OCI-LY7 (cell line): ENCODE data around the gene DNAH17. TPM values are rescaled to one million over a fixed set of nuclear protein-coding genes. Genes with fewer than 3 reads are reported as not detected.

ENCODE experiments used
- BruUV-seq: library from RNA; stranded (reverse); fragments of 400-500 nt; replicated peaks from 2 replicates; lab custom pipeline; 2021; lab: Mats Ljungman, UMichigan
- CTCF ChIA-PET: fragments of 300-600 bp; sonication (Branson Sonifier 250); formaldehyde crosslinking; loops from one replicate; lab custom pipeline; 2022; ENCODE audit warnings: antibody characterized with exemption; ENCODE audit not compliant: unreplicated experiment; lab: Charles Lee
- POLR2A ChIA-PET: fragments of 300-600 bp; sonication (Branson Sonifier 250); formaldehyde crosslinking; loops from one replicate; lab custom pipeline; 2022; ENCODE audit warnings: antibody characterized with exemption; lab: Charles Lee
- DNase-seq: peaks from one replicate; pipeline ENCODE4 v3.0.0-alpha.2; 2015; ENCODE audit warnings: low spot score
- H2AFZ ChIP-seq: fragments of 200-600 bp; sonication (generic), shearing (Covaris generic); 2 replicates; pipeline ENCODE4 v1.6.1; 2014; ENCODE audit warnings: mild to moderate bottlenecking, antibody characterized with exemption, low read length, moderate library complexity
- H3K27ac ChIP-seq: fragments of 200-600 bp; sonication (generic); 2 replicates; pipeline ENCODE4 v1.5.1; 2014; ENCODE audit warnings: mixed run types, low read depth, mild to moderate bottlenecking, moderate library complexity, low read length, inconsistent platforms; ENCODE audit not compliant: poor library complexity, severe bottlenecking
- H3K36me3 ChIP-seq: fragments of 200-600 bp; sonication (generic); 2 replicates; pipeline ENCODE4 v1.6.1; 2014; ENCODE audit warnings: mild to moderate bottlenecking, antibody characterized with exemption, low read length, moderate library complexity, mixed read lengths; ENCODE audit not compliant: insufficient read depth
- H3K4me1 ChIP-seq: fragments of 200-600 bp; sonication (generic); 2 replicates; pipeline ENCODE4 v1.5.1; 2014; ENCODE audit warnings: mild to moderate bottlenecking, low read length; ENCODE audit not compliant: insufficient read depth, poor library complexity, severe bottlenecking
- H3K4me2 ChIP-seq: fragments of 200-600 bp; sonication (generic); 2 replicates; pipeline ENCODE4 v1.6.1; 2014; ENCODE audit warnings: mild to moderate bottlenecking, low read length
- H3K4me3 ChIP-seq: fragments of 200-600 bp; sonication (generic); 2 replicates; pipeline ENCODE4 v1.5.1; 2014; ENCODE audit warnings: mild to moderate bottlenecking, low read depth, low read length; ENCODE audit not compliant: poor library complexity, severe bottlenecking
- H3K79me2 ChIP-seq: fragments of 200-600 bp; sonication (generic); 2 replicates; pipeline ENCODE4 v1.6.1; 2016; ENCODE audit warnings: low read depth, mild to moderate bottlenecking, low read length, moderate library complexity, mixed read lengths; ENCODE audit not compliant: insufficient read depth
- H3K9me2 ChIP-seq: fragments of 200-600 bp; sonication (generic); 2 replicates; pipeline ENCODE4 v1.6.1; 2016; ENCODE audit warnings: mild to moderate bottlenecking, low read length, mixed read lengths; ENCODE audit not compliant: insufficient read depth
- H3K9me3 ChIP-seq: fragments of 200-600 bp; sonication (generic); 2 replicates; pipeline ENCODE4 v1.6.1; 2014; ENCODE audit warnings: mild to moderate bottlenecking, mixed run types, low read length, mixed read lengths
- H4K20me1 ChIP-seq: fragments of 200-600 bp; sonication (generic); 2 replicates; pipeline ENCODE4 v1.6.1; 2014; ENCODE audit warnings: mild to moderate bottlenecking, antibody characterized with exemption, low read length, moderate library complexity, mixed read lengths; ENCODE audit not compliant: insufficient read depth
- CTCF ChIP-seq: fragments of 200-600 bp; sonication (generic); conservative IDR thresholded peaks from 2 replicates; pipeline ENCODE4 v1.5.1; 2014; ENCODE audit warnings: mild to moderate bottlenecking, antibody characterized with exemption, low read length, moderate library complexity, mixed read lengths
- EZH2phosphoT487 ChIP-seq: fragments of 200-600 bp; sonication (generic); IDR thresholded peaks from 2 replicates; pipeline ENCODE4 v1.6.1; 2018; ENCODE audit warnings: low read depth, borderline replicate concordance, mild to moderate bottlenecking, mixed run types, antibody characterized with exemption, low read length, moderate library complexity, mixed read lengths
- intact Hi-C: fragments of 100-400 bp; cut with micrococcal nuclease; formaldehyde crosslinking; loops from one replicate; pipeline ENCODE4 v1.10.0; 2022; ENCODE audit not compliant: unreplicated experiment
- total RNA-seq, 2 experiments: library from RNA; depleted of rRNA in 1 of 2; stranded (reverse); fragments of >200 nt in 1 of 2; shearing (Covaris generic) in 1 of 2; gene quantifications; 2 replicates each; pipeline ENCODE4 v1.2.3, GENCODE V29; 2014 to 2022

Gene DNAH17
- total RNA-seq, 2 experiments from 2014 or later, result 0.89 to 1.1 TPM

- TF ChIP-seq EZH2phosphoT487, result no peak
- no peak for TF ChIP-seq CTCF
- no peak overlapping the region for H3K4me2 ChIP-seq
- H3K9me3 ChIP-seq, result no peaks in the 10 kb centered on the region
- no TSS peak for BruUV-seq
- no peaks in the 10 kb centered on the region for H3K4me1 ChIP-seq
- H3K79me2 ChIP-seq, result no peaks in the 10 kb centered on the region
- H4K20me1 ChIP-seq, result no peaks in the 10 kb centered on the region
- intact Hi-C loops, result no loop called here
- ChIA-PET POLR2A (no interaction called here), CTCF (no interaction called here)
- H3K9me2 ChIP-seq, result no peaks in the 10 kb centered on the region
- peak; percentile 15 for DNase-seq
- no peak overlapping the region for H3K4me3 ChIP-seq
- H3K36me3 ChIP-seq, result no peaks in the 10 kb centered on the region
- no peak overlapping the region for H2AFZ ChIP-seq
- no peak overlapping the region for H3K27ac ChIP-seq
Observed at GRCh38 chr17:78558181-78558850, 18.9 kb downstream of the DNAH17 start.

GRCh38 chr17:78557598-78558039, 19.6 kb downstream of the DNAH17 start:
- no peak for TF ChIP-seq EZH2phosphoT487
- TF ChIP-seq CTCF, result no peak
- POLR2A ChIA-PET, result interaction anchor here (0.7 kb wide), 1 partner anchor 26 kb away, joined by 4 read pairs; no protein-coding TSS in a partner anchor
- CTCF ChIA-PET, result no interaction called here

GRCh38 chr17:78556812-78557211, 20.4 kb downstream of the DNAH17 start:
- CTCF ChIA-PET, result no interaction called here
- Histone ChIP-seq H3K9me3 (no peaks in the 10 kb centered on the region), H2AFZ (no peak overlapping the region), H3K4me2 (no peak overlapping the region), H3K79me2 (no peaks in the 10 kb centered on the region), H3K4me1 (no peaks in the 10 kb centered on the region), H3K9me2 (no peaks in the 10 kb centered on the region), H3K4me3 (no peak overlapping the region), H3K36me3 (no peaks in the 10 kb centered on the region), H4K20me1 (no peaks in the 10 kb centered on the region), H3K27ac (no peak overlapping the region)
- intact Hi-C loops, result no loop called here
- no peak for DNase-seq
- TF ChIP-seq CTCF (no peak), EZH2phosphoT487 (no peak)
- POLR2A ChIA-PET, result no interaction called here
- no TSS peak for BruUV-seq

More at GRCh38 chr17:78557598-78558039, 19.6 kb downstream of the DNAH17 start:
- no peak overlapping the region for H3K27ac ChIP-seq
- H3K4me3 ChIP-seq, result no peak overlapping the region
- no peak overlapping the region for H3K4me2 ChIP-seq
- no peaks in the 10 kb centered on the region for H3K4me1 ChIP-seq
- no peaks in the 10 kb centered on the region for H4K20me1 ChIP-seq
- H3K9me3 ChIP-seq, result no peaks in the 10 kb centered on the region
- H2AFZ ChIP-seq, result no peak overlapping the region
- BruUV-seq, result no TSS peak
- H3K79me2 ChIP-seq, result no peaks in the 10 kb centered on the region
- no peak for DNase-seq
- no peaks in the 10 kb centered on the region for H3K36me3 ChIP-seq
- H3K9me2 ChIP-seq, result no peaks in the 10 kb centered on the region
- intact Hi-C loops, result no loop called here
